Lower leg skin (tissue), 3 donors: ENCODE results near the gene FHOD3.

Experiments used
- POLR2A ChIP-seq, 2 donors: fragments of 450-650 bp; IDR thresholded peaks; one replicate each; pipeline ENCODE4 v1.6.1; 2016 to 2017; ENCODE audit warnings: antibody characterized with exemption in 2 of 2, mild to moderate bottlenecking in 1 of 2, moderate library complexity in 1 of 2
- TF ChIP-seq, protein P1 (sequence below), 3 donors: fragments of 450-650 bp; IDR thresholded peaks; one replicate each; pipeline ENCODE4 v1.5.1; 2016; ENCODE audit warnings: antibody characterized with exemption in 3 of 3, mild to moderate bottlenecking in 3 of 3, moderate library complexity in 2 of 3

DNA sequence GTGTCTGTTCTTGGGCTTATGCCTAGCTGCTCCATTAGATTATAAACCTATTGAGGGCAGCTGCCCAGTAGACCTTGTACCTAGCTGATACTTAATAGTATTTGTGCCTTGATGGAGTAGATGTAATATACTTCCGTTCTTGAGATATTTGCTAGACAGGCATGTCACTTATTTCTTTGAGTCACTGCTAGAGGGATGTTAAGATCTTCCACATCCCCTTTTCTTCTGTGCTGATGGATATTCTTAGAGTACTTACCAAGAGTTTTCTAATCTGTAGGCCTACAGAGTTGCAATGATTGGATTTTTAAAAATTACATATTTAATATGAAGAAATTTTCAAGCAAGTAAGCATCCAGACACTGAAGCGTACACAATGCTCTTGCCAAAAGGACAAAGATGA lies 304.6 kb downstream of the FHOD3 start:
- TF ChIP-seq, protein P1, sequence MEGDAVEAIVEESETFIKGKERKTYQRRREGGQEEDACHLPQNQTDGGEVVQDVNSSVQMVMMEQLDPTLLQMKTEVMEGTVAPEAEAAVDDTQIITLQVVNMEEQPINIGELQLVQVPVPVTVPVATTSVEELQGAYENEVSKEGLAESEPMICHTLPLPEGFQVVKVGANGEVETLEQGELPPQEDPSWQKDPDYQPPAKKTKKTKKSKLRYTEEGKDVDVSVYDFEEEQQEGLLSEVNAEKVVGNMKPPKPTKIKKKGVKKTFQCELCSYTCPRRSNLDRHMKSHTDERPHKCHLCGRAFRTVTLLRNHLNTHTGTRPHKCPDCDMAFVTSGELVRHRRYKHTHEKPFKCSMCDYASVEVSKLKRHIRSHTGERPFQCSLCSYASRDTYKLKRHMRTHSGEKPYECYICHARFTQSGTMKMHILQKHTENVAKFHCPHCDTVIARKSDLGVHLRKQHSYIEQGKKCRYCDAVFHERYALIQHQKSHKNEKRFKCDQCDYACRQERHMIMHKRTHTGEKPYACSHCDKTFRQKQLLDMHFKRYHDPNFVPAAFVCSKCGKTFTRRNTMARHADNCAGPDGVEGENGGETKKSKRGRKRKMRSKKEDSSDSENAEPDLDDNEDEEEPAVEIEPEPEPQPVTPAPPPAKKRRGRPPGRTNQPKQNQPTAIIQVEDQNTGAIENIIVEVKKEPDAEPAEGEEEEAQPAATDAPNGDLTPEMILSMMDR (IDR thresholded peaks at IDR 0.05) = no peak
- no peak for TF ChIP-seq POLR2A (IDR thresholded peaks at IDR 0.05)
